ENCODE results near the gene FAAP100. TPM values are rescaled to one million over a fixed set of nuclear protein-coding genes. Genes with fewer than 3 reads are reported as not detected.

The FAAP100 gene
- total RNA-seq, 1 experiment from 2014 or later: 54.7 TPM

GRCh38 chr17:81547614-81547982, 4.6 kb downstream of the FAAP100 start:
- TF ChIP-seq ZNF317 (CRISPR knock-in tag; IDR thresholded peaks at IDR 0.05; ENCODE audit: borderline replicate concordance, low read depth) (no peak), NFATC4 (CRISPR knock-in tag; IDR thresholded peaks at IDR 0.05) (no peak), E2F1 (CRISPR knock-in tag; IDR thresholded peaks at IDR 0.05) (no peak), TP53 (CRISPR knock-in tag; IDR thresholded peaks at IDR 0.05) (no peak), JAZF1 (CRISPR knock-in tag; IDR thresholded peaks at IDR 0.05) (no peak), CBFB (CRISPR knock-in tag; IDR thresholded peaks at IDR 0.05; ENCODE audit: low read depth) (no peak), ARID4B (CRISPR knock-in tag; IDR thresholded peaks at IDR 0.05; ENCODE audit: borderline replicate concordance) (no peak), FOXK1 (CRISPR knock-in tag; IDR thresholded peaks at IDR 0.05) (no peak), NR2C2 (CRISPR knock-in tag; IDR thresholded peaks at IDR 0.05) (no peak), AFF4 (CRISPR knock-in tag; IDR thresholded peaks at IDR 0.05; ENCODE audit: borderline replicate concordance) (no peak), CDX4 (CRISPR knock-in tag; IDR thresholded peaks at IDR 0.05; ENCODE audit: borderline replicate concordance) (no peak), SP1 (CRISPR knock-in tag; conservative IDR thresholded peaks at IDR 0.05) (no peak), STAT6 (CRISPR knock-in tag; conservative IDR thresholded peaks at IDR 0.05; ENCODE audit: low read depth) (no peak), RORB (CRISPR knock-in tag; IDR thresholded peaks at IDR 0.05) (no peak), MAX (CRISPR knock-in tag; IDR thresholded peaks at IDR 0.05) (no peak), ETV6 (CRISPR knock-in tag; IDR thresholded peaks at IDR 0.05) (no peak), MYBL2 (CRISPR knock-in tag; IDR thresholded peaks at IDR 0.05) (no peak), ZNF263 (CRISPR knock-in tag; IDR thresholded peaks at IDR 0.05; ENCODE audit: low read depth) (no peak), ZNF121 (CRISPR knock-in tag; IDR thresholded peaks at IDR 0.05) (no peak)

More at GRCh38 chr17:81547614-81547982, 4.6 kb downstream of the FAAP100 start:
- POLR2A ChIA-PET: no interaction called here
- peaks cover 7% of the 10 kb centered on the region for H3K4me1 Mint-ChIP-seq
- peaks cover 23% of the 10 kb centered on the region for H3K36me3 Mint-ChIP-seq
- CTCF ChIA-PET: no interaction called here
- no peak overlapping the region for H3K4me3 Mint-ChIP-seq
- H3K27ac Mint-ChIP-seq: no peak overlapping the region
- H3K27me3 Mint-ChIP-seq (ENCODE audit: low read depth): no peaks in the 10 kb centered on the region
- DNase-seq (ENCODE audit: low spot score): no peak
- H3K9me3 Mint-ChIP-seq: no peaks in the 10 kb centered on the region
- no peak for ATAC-seq
